Measurements from ENCODE around the gene FCHSD2. TPM values are rescaled to one million over a fixed set of nuclear protein-coding genes. Genes with fewer than 3 reads are reported as not detected.

Gene FCHSD2
- total and polyA plus RNA-seq, 2 of the 13 experiments (the other 11 are each of a cell fraction or from before 2014, with no cell fraction given) = 20.5 to 24.8 TPM

DNA sequence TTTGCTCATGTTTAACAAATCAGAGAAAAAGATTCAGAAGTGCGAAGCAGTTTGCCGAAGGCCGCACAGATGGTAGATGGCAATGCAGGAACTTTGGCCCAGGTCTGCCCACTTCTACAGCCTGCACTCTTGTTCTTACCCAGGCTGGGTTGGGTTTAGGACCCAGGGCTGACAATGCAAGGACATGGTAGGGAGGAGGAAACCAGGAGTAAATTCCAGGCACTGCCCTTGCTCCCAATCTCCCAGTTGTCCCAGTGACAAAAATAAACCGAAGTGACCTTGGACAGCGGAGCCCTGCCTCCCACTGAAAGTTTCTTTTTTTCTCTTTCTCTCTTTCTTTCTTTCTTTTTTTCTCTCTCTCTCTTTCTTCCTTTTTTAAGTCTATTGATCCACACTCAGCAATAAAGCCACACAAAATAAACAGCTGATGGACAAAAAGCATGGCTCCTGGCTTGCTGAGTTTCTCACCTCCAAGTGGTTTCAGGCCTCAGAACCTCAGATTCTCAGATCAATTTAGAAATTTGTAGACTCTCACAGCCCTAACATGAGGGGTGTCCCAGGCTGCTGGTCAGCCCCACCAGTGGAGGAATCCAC is 33.5 kb upstream of the FCHSD2 start (continued):
- TF ChIP-seq, protein P1, sequence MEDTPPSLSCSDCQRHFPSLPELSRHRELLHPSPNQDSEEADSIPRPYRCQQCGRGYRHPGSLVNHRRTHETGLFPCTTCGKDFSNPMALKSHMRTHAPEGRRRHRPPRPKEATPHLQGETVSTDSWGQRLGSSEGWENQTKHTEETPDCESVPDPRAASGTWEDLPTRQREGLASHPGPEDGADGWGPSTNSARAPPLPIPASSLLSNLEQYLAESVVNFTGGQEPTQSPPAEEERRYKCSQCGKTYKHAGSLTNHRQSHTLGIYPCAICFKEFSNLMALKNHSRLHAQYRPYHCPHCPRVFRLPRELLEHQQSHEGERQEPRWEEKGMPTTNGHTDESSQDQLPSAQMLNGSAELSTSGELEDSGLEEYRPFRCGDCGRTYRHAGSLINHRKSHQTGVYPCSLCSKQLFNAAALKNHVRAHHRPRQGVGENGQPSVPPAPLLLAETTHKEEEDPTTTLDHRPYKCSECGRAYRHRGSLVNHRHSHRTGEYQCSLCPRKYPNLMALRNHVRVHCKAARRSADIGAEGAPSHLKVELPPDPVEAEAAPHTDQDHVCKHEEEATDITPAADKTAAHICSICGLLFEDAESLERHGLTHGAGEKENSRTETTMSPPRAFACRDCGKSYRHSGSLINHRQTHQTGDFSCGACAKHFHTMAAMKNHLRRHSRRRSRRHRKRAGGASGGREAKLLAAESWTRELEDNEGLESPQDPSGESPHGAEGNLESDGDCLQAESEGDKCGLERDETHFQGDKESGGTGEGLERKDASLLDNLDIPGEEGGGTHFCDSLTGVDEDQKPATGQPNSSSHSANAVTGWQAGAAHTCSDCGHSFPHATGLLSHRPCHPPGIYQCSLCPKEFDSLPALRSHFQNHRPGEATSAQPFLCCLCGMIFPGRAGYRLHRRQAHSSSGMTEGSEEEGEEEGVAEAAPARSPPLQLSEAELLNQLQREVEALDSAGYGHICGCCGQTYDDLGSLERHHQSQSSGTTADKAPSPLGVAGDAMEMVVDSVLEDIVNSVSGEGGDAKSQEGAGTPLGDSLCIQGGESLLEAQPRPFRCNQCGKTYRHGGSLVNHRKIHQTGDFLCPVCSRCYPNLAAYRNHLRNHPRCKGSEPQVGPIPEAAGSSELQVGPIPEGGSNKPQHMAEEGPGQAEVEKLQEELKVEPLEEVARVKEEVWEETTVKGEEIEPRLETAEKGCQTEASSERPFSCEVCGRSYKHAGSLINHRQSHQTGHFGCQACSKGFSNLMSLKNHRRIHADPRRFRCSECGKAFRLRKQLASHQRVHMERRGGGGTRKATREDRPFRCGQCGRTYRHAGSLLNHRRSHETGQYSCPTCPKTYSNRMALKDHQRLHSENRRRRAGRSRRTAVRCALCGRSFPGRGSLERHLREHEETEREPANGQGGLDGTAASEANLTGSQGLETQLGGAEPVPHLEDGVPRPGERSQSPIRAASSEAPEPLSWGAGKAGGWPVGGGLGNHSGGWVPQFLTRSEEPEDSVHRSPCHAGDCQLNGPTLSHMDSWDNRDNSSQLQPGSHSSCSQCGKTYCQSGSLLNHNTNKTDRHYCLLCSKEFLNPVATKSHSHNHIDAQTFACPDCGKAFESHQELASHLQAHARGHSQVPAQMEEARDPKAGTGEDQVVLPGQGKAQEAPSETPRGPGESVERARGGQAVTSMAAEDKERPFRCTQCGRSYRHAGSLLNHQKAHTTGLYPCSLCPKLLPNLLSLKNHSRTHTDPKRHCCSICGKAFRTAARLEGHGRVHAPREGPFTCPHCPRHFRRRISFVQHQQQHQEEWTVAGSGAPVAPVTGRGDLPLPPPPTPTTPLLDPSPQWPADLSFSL (CRISPR knock-in tag; IDR thresholded peaks at IDR 0.05) = no peak
- TF ChIP-seq, protein P2, sequence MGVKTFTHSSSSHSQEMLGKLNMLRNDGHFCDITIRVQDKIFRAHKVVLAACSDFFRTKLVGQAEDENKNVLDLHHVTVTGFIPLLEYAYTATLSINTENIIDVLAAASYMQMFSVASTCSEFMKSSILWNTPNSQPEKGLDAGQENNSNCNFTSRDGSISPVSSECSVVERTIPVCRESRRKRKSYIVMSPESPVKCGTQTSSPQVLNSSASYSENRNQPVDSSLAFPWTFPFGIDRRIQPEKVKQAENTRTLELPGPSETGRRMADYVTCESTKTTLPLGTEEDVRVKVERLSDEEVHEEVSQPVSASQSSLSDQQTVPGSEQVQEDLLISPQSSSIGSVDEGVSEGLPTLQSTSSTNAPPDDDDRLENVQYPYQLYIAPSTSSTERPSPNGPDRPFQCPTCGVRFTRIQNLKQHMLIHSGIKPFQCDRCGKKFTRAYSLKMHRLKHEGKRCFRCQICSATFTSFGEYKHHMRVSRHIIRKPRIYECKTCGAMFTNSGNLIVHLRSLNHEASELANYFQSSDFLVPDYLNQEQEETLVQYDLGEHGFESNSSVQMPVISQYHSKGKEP (CRISPR knock-in tag; IDR thresholded peaks at IDR 0.05) = no peak
- TF ChIP-seq ZNF878 (CRISPR knock-in tag; IDR thresholded peaks at IDR 0.05) (0 out of 2 replicates have a peak, but pooled peaks have one; percentile 18), SP4 (CRISPR knock-in tag; IDR thresholded peaks at IDR 0.05) (no peak), ZNF138 (CRISPR knock-in tag; IDR thresholded peaks at IDR 0.05; ENCODE audit: low read depth) (no peak), CREM (IDR thresholded peaks at IDR 0.05) (peak; percentile 39; the same call in 1 of the 2 replicates), CREM (CRISPR knock-in tag; IDR thresholded peaks at IDR 0.05) (no peak), FOSL1 (CRISPR knock-in tag; IDR thresholded peaks at IDR 0.05; ENCODE audit: borderline replicate concordance) (no peak), SCMH1 (CRISPR knock-in tag; IDR thresholded peaks at IDR 0.05; ENCODE audit: borderline replicate concordance) (no peak), ZNF546 (CRISPR knock-in tag; conservative IDR thresholded peaks at IDR 0.05) (no peak), ZNF446 (CRISPR knock-in tag; IDR thresholded peaks at IDR 0.05) (no peak), TBL1XR1 (IDR thresholded peaks at IDR 0.05; ENCODE audit: borderline replicate concordance, low read length, partially characterized antibody) (peak; percentile 22), NFYC (CRISPR knock-in tag; IDR thresholded peaks at IDR 0.05) (no peak), ZFP36L1 (CRISPR knock-in tag; IDR thresholded peaks at IDR 0.05) (no peak)
- TF ChIP-seq, protein P3, sequence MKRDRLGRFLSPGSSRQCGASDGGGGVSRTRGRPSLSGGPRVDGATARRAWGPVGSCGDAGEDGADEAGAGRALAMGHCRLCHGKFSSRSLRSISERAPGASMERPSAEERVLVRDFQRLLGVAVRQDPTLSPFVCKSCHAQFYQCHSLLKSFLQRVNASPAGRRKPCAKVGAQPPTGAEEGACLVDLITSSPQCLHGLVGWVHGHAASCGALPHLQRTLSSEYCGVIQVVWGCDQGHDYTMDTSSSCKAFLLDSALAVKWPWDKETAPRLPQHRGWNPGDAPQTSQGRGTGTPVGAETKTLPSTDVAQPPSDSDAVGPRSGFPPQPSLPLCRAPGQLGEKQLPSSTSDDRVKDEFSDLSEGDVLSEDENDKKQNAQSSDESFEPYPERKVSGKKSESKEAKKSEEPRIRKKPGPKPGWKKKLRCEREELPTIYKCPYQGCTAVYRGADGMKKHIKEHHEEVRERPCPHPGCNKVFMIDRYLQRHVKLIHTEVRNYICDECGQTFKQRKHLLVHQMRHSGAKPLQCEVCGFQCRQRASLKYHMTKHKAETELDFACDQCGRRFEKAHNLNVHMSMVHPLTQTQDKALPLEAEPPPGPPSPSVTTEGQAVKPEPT (CRISPR knock-in tag; IDR thresholded peaks at IDR 0.05; ENCODE audit: low read depth) = no peak; the same call in 1 of the 2 replicates
- TF ChIP-seq, protein P4, sequence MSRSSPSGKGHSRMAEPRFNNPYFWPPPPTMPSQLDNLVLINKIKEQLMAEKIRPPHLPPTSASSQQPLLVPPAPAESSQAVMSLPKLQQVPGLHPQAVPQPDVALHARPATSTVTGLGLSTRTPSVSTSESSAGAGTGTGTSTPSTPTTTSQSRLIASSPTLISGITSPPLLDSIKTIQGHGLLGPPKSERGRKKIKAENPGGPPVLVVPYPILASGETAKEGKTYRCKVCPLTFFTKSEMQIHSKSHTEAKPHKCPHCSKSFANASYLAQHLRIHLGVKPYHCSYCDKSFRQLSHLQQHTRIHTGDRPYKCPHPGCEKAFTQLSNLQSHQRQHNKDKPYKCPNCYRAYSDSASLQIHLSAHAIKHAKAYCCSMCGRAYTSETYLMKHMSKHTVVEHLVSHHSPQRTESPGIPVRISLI (CRISPR knock-in tag; IDR thresholded peaks at IDR 0.05; ENCODE audit: borderline replicate concordance) = peak; percentile 67; the same call in 1 of the 2 replicates
- TF ChIP-seq, protein P5, sequence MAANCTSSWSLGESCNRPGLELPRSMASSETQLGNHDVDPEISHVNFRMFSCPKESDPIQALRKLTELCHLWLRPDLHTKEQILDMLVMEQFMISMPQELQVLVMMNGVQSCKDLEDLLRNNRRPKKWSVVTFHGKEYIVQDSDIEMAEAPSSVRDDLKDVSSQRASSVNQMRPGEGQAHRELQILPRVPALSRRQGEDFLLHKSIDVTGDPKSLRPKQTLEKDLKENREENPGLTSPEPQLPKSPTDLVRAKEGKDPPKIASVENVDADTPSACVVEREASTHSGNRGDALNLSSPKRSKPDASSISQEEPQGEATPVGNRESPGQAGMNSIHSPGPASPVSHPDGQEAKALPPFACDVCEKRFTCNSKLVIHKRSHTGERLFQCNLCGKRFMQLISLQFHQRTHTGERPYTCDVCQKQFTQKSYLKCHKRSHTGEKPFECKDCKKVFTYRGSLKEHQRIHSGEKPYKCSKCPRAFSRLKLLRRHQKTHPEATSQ (CRISPR knock-in tag; IDR thresholded peaks at IDR 0.05; ENCODE audit: borderline replicate concordance) = no peak
